SK-N-MC (cell line): ENCODE data around the gene ISLR2.

Experiments
- EZH2 ChIP-seq: fragments of 200-600 bp; sonication (generic); IDR thresholded peaks from one replicate; pipeline ENCODE4 v1.6.1; 2017; ENCODE audit warnings: antibody characterized with exemption
- POLR2AphosphoS5 ChIP-seq: IDR thresholded peaks from 2 replicates; pipeline ENCODE4 v1.6.1; 2012; ENCODE audit warnings: mild to moderate bottlenecking, low read depth, low read length, borderline replicate concordance

DNA sequence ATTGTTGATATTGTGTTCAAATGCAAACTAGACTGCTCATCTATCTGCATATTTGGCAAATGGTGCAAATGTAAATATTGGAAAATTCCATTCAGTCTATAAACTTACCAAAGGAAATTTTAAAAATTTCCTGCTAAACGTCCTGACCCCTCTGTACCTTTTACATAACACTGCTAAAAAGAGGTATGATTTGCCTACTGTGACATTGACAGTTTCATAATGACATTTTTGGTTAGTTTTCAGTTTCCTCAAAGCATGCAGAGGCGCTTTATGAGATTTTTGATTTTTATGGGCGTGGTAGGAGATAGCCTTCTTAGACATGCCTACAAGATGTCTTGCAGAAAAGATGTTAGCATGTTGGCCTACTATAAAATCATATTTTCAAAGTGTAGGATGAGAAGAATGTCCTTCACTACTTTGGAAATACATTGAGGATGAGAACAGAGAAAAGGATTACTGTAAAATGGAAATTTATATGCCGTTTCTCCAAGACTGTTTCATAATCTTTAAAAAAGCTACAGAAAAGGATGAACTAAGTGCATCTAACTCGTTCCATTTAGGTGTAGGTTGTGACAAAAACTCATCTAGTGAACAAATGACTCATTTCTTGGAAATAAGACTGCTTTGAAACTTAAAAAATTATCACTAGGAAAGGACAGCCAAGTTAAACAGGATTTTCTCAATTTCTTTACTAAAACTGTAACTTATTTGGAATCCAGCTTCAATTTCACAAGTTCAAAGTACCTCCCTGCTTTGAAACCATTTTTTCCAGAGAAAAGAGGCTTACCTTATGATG is 28.7 kb downstream of the ISLR2 start:
- TF ChIP-seq EZH2 (no peak), POLR2AphosphoS5 (no peak)
